Right lobe of liver (tissue), 6 donors: Measurements from ENCODE around the gene DNAJA2. TPM values are rescaled to one million over a fixed set of nuclear protein-coding genes. Genes with fewer than 3 reads are reported as not detected.
"Not testable (repeated sequence)": the region's sequence is repeated elsewhere in the genome, so short reads cannot be mapped to it uniquely, and the experiment has no call there.

Experiments
- ATAC-seq, 4 donors: fragments of 200-7000 bp; cut with Tn5 transposase; one replicate each; pipeline ENCODE4 v1.9.1; 2020; ENCODE audit warnings: mild to moderate bottlenecking in 4 of 4, moderate library complexity in 4 of 4
- DNase-seq, 3 donors: peaks; one replicate each; pipeline ENCODE4 v3.0.0-alpha.2; 2020
- H3K27ac ChIP-seq, 3 donors: fragments of 200-600 bp; one replicate each; pipeline ENCODE4 v1.8.0; 2022
- H3K27me3 ChIP-seq, 2 donors: fragments of 200-600 bp; one replicate each; pipeline ENCODE4 v1.8.0; 2022
- H3K36me3 ChIP-seq, 4 donors: fragments of 200-600 bp; sonication (generic) in 1 of 4; one replicate each; pipeline versions ENCODE4 v1.5.1 to v1.8.0; 2017 to 2022; ENCODE audit warnings: control low read depth in 1 of 4
- H3K4me1 ChIP-seq, 4 donors: fragments of 200-600 bp; sonication (generic) in 1 of 4; one replicate each; pipeline versions ENCODE4 v1.5.1 to v1.8.0; 2017 to 2022; ENCODE audit warnings: control low read depth in 1 of 4
- H3K4me3 ChIP-seq, 3 donors: fragments of 200-600 bp; one replicate each; pipeline ENCODE4 v1.8.0; 2022
- H3K9me3 ChIP-seq, 4 donors: fragments of 200-600 bp; sonication (generic) in 1 of 4; one replicate each; pipeline versions ENCODE4 v1.5.1 to v1.8.0; 2017 to 2022; ENCODE audit warnings: control low read depth in 1 of 4
- CTCF ChIP-seq, 4 donors: fragments of 200-600 bp in 3 of 4; fragments of 450-650 bp in 1 of 4; IDR thresholded peaks; one replicate each; pipeline versions ENCODE4 v1.5.1 to v1.8.0; 2016 to 2022; ENCODE audit warnings: antibody characterized with exemption in 4 of 4, mild to moderate bottlenecking in 2 of 4
- POLR2A ChIP-seq: fragments of 450-650 bp; IDR thresholded peaks from one replicate; pipeline ENCODE4 v1.6.1; 2017; ENCODE audit warnings: antibody characterized with exemption, mild to moderate bottlenecking
- WGBS: methylation state at CpG from one replicate; pipeline ENCODE4 v1.1.6; 2018; ENCODE audit warnings: low coverage, low lambda C conversion rate; ENCODE audit not compliant: insufficient coverage; ENCODE audit errors: missing lambda C conversion rate; 5-methylcytosine and 5-hydroxymethylcytosine counted together
- intact Hi-C, 2 donors: fragments of 100-400 bp; cut with DNase I; formaldehyde crosslinking; loops; one replicate each; pipeline versions ENCODE4 v1.11.2 to v1.14.1; 2022
- total RNA-seq, 6 experiments: library from RNA; depleted of rRNA in 2 of 6; stranded (reverse); fragments of >200 nt in 2 of 6; fragmentation: NEBNext Ultra II Directional in 3 of 6; extraction: Animal tissue kit (Norgen Biotek cat#: 25700) in 3 of 6; gene quantifications; one replicate each; pipeline versions ENCODE4 v1.1.0 to v1.2.4, GENCODE V29; 2016 to 2023
- donor health status: DM: no; HTN: yes; CAD: no.
- donor health status: DM: no; HTN: no; CAD: no.
- donor health status: DM: no; HTN: no; CAD: no.
- donor health status: DM: no; HTN: yes; CAD: no.
- donor health status: DM: no; HTN: yes; CAD: no.

DNAJA2 gene
- total RNA-seq, 6 experiments from 2014 or later = 25.3 to 38.3 (median 32.0) TPM

GRCh38 chr16:47008174-47008573, 34.7 kb upstream of the DNAJA2 start:
- no peaks in the 10 kb centered on the region for H3K4me1 ChIP-seq
- DNase-seq (no peak), ATAC-seq (no peak)
- H3K36me3 ChIP-seq = no peaks in the 10 kb centered on the region
- H3K4me3 ChIP-seq = no peak overlapping the region
- TF ChIP-seq POLR2A (no peak), CTCF (IDR thresholded peaks at IDR 0.05) (no peak)
- intact Hi-C loops = no loop called here
- H3K9me3 ChIP-seq = no peaks in the 10 kb centered on the region
- WGBS = 94% methylated on average over 4 of the region's 4 CpGs
- no peak overlapping the region for H3K27ac ChIP-seq
- no peaks in the 10 kb centered on the region for H3K27me3 ChIP-seq

- Histone ChIP-seq H3K27ac (no peak overlapping the region), H3K4me3 (no peak overlapping the region), H3K9me3 (no peaks in the 10 kb centered on the region), H3K4me1 (no peaks in the 10 kb centered on the region), H3K36me3 (no peaks in the 10 kb centered on the region), H3K27me3 (no peaks in the 10 kb centered on the region)
- ATAC-seq (no peak), DNase-seq (no peak)
- TF ChIP-seq CTCF (IDR thresholded peaks at IDR 0.05) (no peak), POLR2A (no peak)
- intact Hi-C loops = no loop called here
- WGBS = 71% methylated on average over 2 of the region's 2 CpGs
These were observed 31.2 kb upstream of the DNAJA2 start for GRCh38 chr16:47004652-47005051.

- H3K36me3 ChIP-seq, ATAC-seq, DNase-seq, H3K4me3 ChIP-seq, H3K4me1 ChIP-seq, intact Hi-C loops, H3K27me3 ChIP-seq, H3K9me3 ChIP-seq, H3K27ac ChIP-seq: not testable (repeated sequence)
- WGBS = 92% methylated on average over 5 of the region's 29 CpGs
These were observed 26.6 kb upstream of the DNAJA2 start for GRCh38 chr16:47000066-47000465.

- WGBS = 93% methylated on average over 3 of the region's 3 CpGs
- no peak for DNase-seq
- no peaks in the 10 kb centered on the region for H3K9me3 ChIP-seq
- H3K27me3 ChIP-seq = no peaks in the 10 kb centered on the region
- no peaks in the 10 kb centered on the region for H3K36me3 ChIP-seq
- intact Hi-C loops = no loop called here
- ATAC-seq = no peak
- no peaks in the 10 kb centered on the region for H3K4me1 ChIP-seq
- no peak overlapping the region for H3K27ac ChIP-seq
- TF ChIP-seq POLR2A = no peak
- TF ChIP-seq CTCF (IDR thresholded peaks at IDR 0.05) = no peak
- no peak overlapping the region for H3K4me3 ChIP-seq
These were observed 24.4 kb upstream of the DNAJA2 start for GRCh38 chr16:46997844-46998243.

GRCh38 chr16:46996952-46997458, 23.5 kb upstream of the DNAJA2 start:
- ATAC-seq (no peak), DNase-seq (no peak)
- Histone ChIP-seq H3K27ac (no peak overlapping the region), H3K9me3 (no peaks in the 10 kb centered on the region), H3K27me3 (no peaks in the 10 kb centered on the region), H3K4me1 (no peaks in the 10 kb centered on the region), H3K4me3 (no peak overlapping the region), H3K36me3 (no peaks in the 10 kb centered on the region)
- intact Hi-C loops = no loop called here
- 86% methylated on average over 2 of the region's 2 CpGs for WGBS
- TF ChIP-seq CTCF (IDR thresholded peaks at IDR 0.05) (no peak), POLR2A (no peak)
